Thyroid gland (tissue), 4 donors: Measurements from ENCODE around the gene LRRC7. TPM values are rescaled to one million over a fixed set of nuclear protein-coding genes. Genes with fewer than 3 reads are reported as not detected.

ENCODE experiments used
- DNase-seq, 2 donors: peaks; one replicate each; pipeline ENCODE4 v3.0.0-alpha.2; 2019
- H3K27ac ChIP-seq, 3 donors: fragments of 200-600 bp; sonication (generic); 1 replicate in 2 of 3; 2 replicates in 1 of 3; pipeline ENCODE4 v1.5.1; 2016 to 2019; ENCODE audit warnings: mild to moderate bottlenecking in 1 of 3, moderate library complexity in 1 of 3
- H3K27me3 ChIP-seq: fragments of 200-600 bp; sonication (generic); one replicate; pipeline ENCODE4 v1.5.1; 2019
- H3K36me3 ChIP-seq, 2 donors: fragments of 200-600 bp; sonication (generic); one replicate each; pipeline ENCODE4 v1.5.1; 2016 to 2019
- H3K4me1 ChIP-seq, 2 donors: fragments of 200-600 bp; sonication (generic); one replicate each; pipeline ENCODE4 v1.5.1; 2017 to 2019
- H3K4me3 ChIP-seq, 3 donors: fragments of 200-600 bp; sonication (generic); replicated peaks in 1 of 3; 1 replicate in 2 of 3; 2 replicates in 1 of 3; pipeline ENCODE4 v1.5.1; 2016; ENCODE audit warnings: mild to moderate bottlenecking in 1 of 3
- H3K9me3 ChIP-seq: fragments of 200-600 bp; sonication (generic); one replicate; pipeline ENCODE4 v1.5.1; 2017
- CTCF ChIP-seq, 6 experiments: fragments of 200-600 bp in 3 of 6; fragments of 450-650 bp in 3 of 6; sonication (generic) in 3 of 6; IDR thresholded peaks; one replicate each; pipeline ENCODE4 v1.5.1; 2016 to 2019; ENCODE audit warnings: antibody characterized with exemption in 6 of 6, mild to moderate bottlenecking in 2 of 6, inconsistent platforms in 1 of 6, moderate library complexity in 1 of 6
- POLR2A ChIP-seq, 2 donors: fragments of 450-650 bp; IDR thresholded peaks; one replicate each; pipeline ENCODE4 v1.6.1; 2017; ENCODE audit warnings: antibody characterized with exemption in 2 of 2, mild to moderate bottlenecking in 2 of 2, moderate library complexity in 1 of 2
- WGBS, 2 donors: methylation state at CpG; one replicate each; pipeline ENCODE4 v1.1.5; 2017; 5-methylcytosine and 5-hydroxymethylcytosine counted together
- intact Hi-C: fragments of 100-400 bp; cut with DNase I; formaldehyde crosslinking; loops from one replicate; pipeline ENCODE4 v1.15.1; 2023
- total RNA-seq, 4 donors: library from RNA; depleted of rRNA; stranded (reverse); fragments of >200 nt; gene quantifications; one replicate each; pipeline ENCODE4 v1.2.3, GENCODE V29; 2016

The LRRC7 gene
- total RNA-seq, 4 donors from 2014 or later, result 7.9 to 31.7 (median 18.7) TPM

GRCh38 chr1:70083519-70083918 is 515.8 kb downstream of the LRRC7 start:
- no peak for DNase-seq
- H3K4me3 ChIP-seq, result no peak overlapping the region
- no peaks in the 10 kb centered on the region for H3K4me1 ChIP-seq
- H3K27ac ChIP-seq, result no peak overlapping the region
- WGBS, 2 donors, result 82% methylated on average over 3 of the region's 3 CpGs
- no peak for TF ChIP-seq CTCF (IDR thresholded peaks at IDR 0.05)
- no peak for TF ChIP-seq POLR2A (IDR thresholded peaks at IDR 0.05)
- no peaks in the 10 kb centered on the region for H3K36me3 ChIP-seq
- intact Hi-C loops, result no loop called here
- no peaks in the 10 kb centered on the region for H3K27me3 ChIP-seq
- no peaks in the 10 kb centered on the region for H3K9me3 ChIP-seq

- H3K4me1 ChIP-seq, result no peaks in the 10 kb centered on the region
- WGBS, 2 donors, result 85 to 87% methylated on average over 1 of the region's 1 CpG
- TF ChIP-seq POLR2A (IDR thresholded peaks at IDR 0.05) (no peak), CTCF (IDR thresholded peaks at IDR 0.05) (no peak)
- H3K4me3 ChIP-seq, result no peak overlapping the region
- H3K9me3 ChIP-seq, result no peaks in the 10 kb centered on the region
- DNase-seq, result no peak
- intact Hi-C loops, result no loop called here
- no peak overlapping the region for H3K27ac ChIP-seq
- no peaks in the 10 kb centered on the region for H3K36me3 ChIP-seq
- no peaks in the 10 kb centered on the region for H3K27me3 ChIP-seq
Measured at GRCh38 chr1:70084314-70084915, 516.7 kb downstream of the LRRC7 start.

- intact Hi-C loops, result no loop called here
- Histone ChIP-seq H3K36me3 (no peaks in the 10 kb centered on the region), H3K4me3 (no peak overlapping the region), H3K9me3 (no peaks in the 10 kb centered on the region), H3K27ac (no peak overlapping the region), H3K27me3 (no peaks in the 10 kb centered on the region), H3K4me1 (no peaks in the 10 kb centered on the region)
- no peak for DNase-seq
- no peak for TF ChIP-seq POLR2A (IDR thresholded peaks at IDR 0.05)
- no peak for TF ChIP-seq CTCF (IDR thresholded peaks at IDR 0.05)
Measured at GRCh38 chr1:70085521-70085920, 517.8 kb downstream of the LRRC7 start.

- H3K27ac ChIP-seq, result no peak overlapping the region
- no peaks in the 10 kb centered on the region for H3K4me1 ChIP-seq
- H3K9me3 ChIP-seq, result no peaks in the 10 kb centered on the region
- 93 to 95% methylated on average over 1 of the region's 1 CpG for WGBS, 2 donors
- no peaks in the 10 kb centered on the region for H3K36me3 ChIP-seq
- DNase-seq, result no peak
- TF ChIP-seq CTCF (IDR thresholded peaks at IDR 0.05) (no peak), POLR2A (IDR thresholded peaks at IDR 0.05) (no peak)
- no peak overlapping the region for H3K4me3 ChIP-seq
- no peaks in the 10 kb centered on the region for H3K27me3 ChIP-seq
- intact Hi-C loops, result no loop called here
Measured at GRCh38 chr1:70086897-70087296, 519.2 kb downstream of the LRRC7 start.

- TF ChIP-seq POLR2A (IDR thresholded peaks at IDR 0.05), result no peak
- no peak for TF ChIP-seq CTCF (IDR thresholded peaks at IDR 0.05)
- intact Hi-C loops, result no loop called here
- no peak overlapping the region for H3K27ac ChIP-seq
Measured at GRCh38 chr1:70090141-70090540, 522.4 kb downstream of the LRRC7 start.

More at GRCh38 chr1:70090141-70090540, 522.4 kb downstream of the LRRC7 start:
- no peaks in the 10 kb centered on the region for H3K27me3 ChIP-seq
- 88 to 92% methylated on average over 3 of the region's 3 CpGs for WGBS, 2 donors
- no peaks in the 10 kb centered on the region for H3K9me3 ChIP-seq
- DNase-seq, result no peak
- H3K4me3 ChIP-seq, result no peak overlapping the region
- no peaks in the 10 kb centered on the region for H3K4me1 ChIP-seq
- H3K36me3 ChIP-seq, result no peaks in the 10 kb centered on the region
